Measurements from ENCODE around the gene PDE4B. TPM values are rescaled to one million over a fixed set of nuclear protein-coding genes. Genes with fewer than 3 reads are reported as not detected.

Gene PDE4B
- total RNA-seq, 1 donor from 2014 or later = 0.57 TPM

GRCh38 chr1:65958561-65959350, 166.1 kb downstream of the PDE4B start:
- peaks cover 31% of the 10 kb centered on the region for H3K4me1 Mint-ChIP-seq (ENCODE audit: low read depth)

GRCh38 chr1:65959896-65960567, 167.3 kb downstream of the PDE4B start:
- no peak for DNase-seq (ENCODE audit: low spot score)
- Mint-ChIP-seq H3K27ac (ENCODE audit: unreplicated experiment) (peak overlapping the region; percentile 5), H3K27me3 (ENCODE audit: low read depth) (no peaks in the 10 kb centered on the region), H3K9me3 (ENCODE audit: low read depth) (no peaks in the 10 kb centered on the region), H3K4me1 (ENCODE audit: low read depth) (peaks cover 33% of the 10 kb centered on the region), H3K36me3 (ENCODE audit: low read depth) (no peaks in the 10 kb centered on the region), H3K4me3 (ENCODE audit: unreplicated experiment) (no peak overlapping the region)
- no peak for TF ChIP-seq CTCF (IDR thresholded peaks at IDR 0.05)

More at GRCh38 chr1:65958561-65959350, 166.1 kb downstream of the PDE4B start:
- DNase-seq (ENCODE audit: low spot score) = no peak
- no peak overlapping the region for H3K27ac Mint-ChIP-seq (ENCODE audit: unreplicated experiment)
- H3K4me3 Mint-ChIP-seq (ENCODE audit: unreplicated experiment) = no peak overlapping the region
- peak; percentile 96 for TF ChIP-seq CTCF (IDR thresholded peaks at IDR 0.05)
- no peaks in the 10 kb centered on the region for H3K9me3 Mint-ChIP-seq (ENCODE audit: low read depth)
- no peaks in the 10 kb centered on the region for H3K27me3 Mint-ChIP-seq (ENCODE audit: low read depth)
- H3K36me3 Mint-ChIP-seq (ENCODE audit: low read depth) = no peaks in the 10 kb centered on the region

- H3K9me3 Mint-ChIP-seq (ENCODE audit: low read depth) = peaks cover 6% of the 10 kb centered on the region
- no peak for TF ChIP-seq CTCF (IDR thresholded peaks at IDR 0.05)
- H3K4me3 Mint-ChIP-seq (ENCODE audit: unreplicated experiment) = no peak overlapping the region
- DNase-seq (ENCODE audit: low spot score) = no peak
- no peaks in the 10 kb centered on the region for H3K27me3 Mint-ChIP-seq (ENCODE audit: low read depth)
- H3K27ac Mint-ChIP-seq (ENCODE audit: unreplicated experiment) = no peak overlapping the region
- peaks cover 32% of the 10 kb centered on the region for H3K4me1 Mint-ChIP-seq (ENCODE audit: low read depth)
- no peaks in the 10 kb centered on the region for H3K36me3 Mint-ChIP-seq (ENCODE audit: low read depth)
These were observed 170.6 kb downstream of the PDE4B start for GRCh38 chr1:65963156-65963888.

- Mint-ChIP-seq H3K27ac (ENCODE audit: unreplicated experiment) (no peak overlapping the region), H3K4me1 (ENCODE audit: low read depth) (peaks cover 29% of the 10 kb centered on the region), H3K27me3 (ENCODE audit: low read depth) (no peaks in the 10 kb centered on the region), H3K4me3 (ENCODE audit: unreplicated experiment) (no peak overlapping the region), H3K9me3 (ENCODE audit: low read depth) (peaks cover 6% of the 10 kb centered on the region), H3K36me3 (ENCODE audit: low read depth) (no peaks in the 10 kb centered on the region)
- no peak for DNase-seq (ENCODE audit: low spot score)
- TF ChIP-seq CTCF (IDR thresholded peaks at IDR 0.05) = no peak
These were observed 171.4 kb downstream of the PDE4B start for GRCh38 chr1:65964123-65964522.
